WI38 (cell line): ENCODE data around the gene CDH23.

ENCODE experiments used
- H3K4me3 ChIP-seq: 2 replicates; pipeline ENCODE4 v1.5.1; 2011; ENCODE audit warnings: low read depth, mild to moderate bottlenecking, control low read depth, low read length
- CTCF ChIP-seq: IDR thresholded peaks from 2 replicates; pipeline ENCODE4 v1.5.1; 2012; ENCODE audit warnings: low read depth, mild to moderate bottlenecking, control low read depth, low read length

Gene CDH23

DNA sequence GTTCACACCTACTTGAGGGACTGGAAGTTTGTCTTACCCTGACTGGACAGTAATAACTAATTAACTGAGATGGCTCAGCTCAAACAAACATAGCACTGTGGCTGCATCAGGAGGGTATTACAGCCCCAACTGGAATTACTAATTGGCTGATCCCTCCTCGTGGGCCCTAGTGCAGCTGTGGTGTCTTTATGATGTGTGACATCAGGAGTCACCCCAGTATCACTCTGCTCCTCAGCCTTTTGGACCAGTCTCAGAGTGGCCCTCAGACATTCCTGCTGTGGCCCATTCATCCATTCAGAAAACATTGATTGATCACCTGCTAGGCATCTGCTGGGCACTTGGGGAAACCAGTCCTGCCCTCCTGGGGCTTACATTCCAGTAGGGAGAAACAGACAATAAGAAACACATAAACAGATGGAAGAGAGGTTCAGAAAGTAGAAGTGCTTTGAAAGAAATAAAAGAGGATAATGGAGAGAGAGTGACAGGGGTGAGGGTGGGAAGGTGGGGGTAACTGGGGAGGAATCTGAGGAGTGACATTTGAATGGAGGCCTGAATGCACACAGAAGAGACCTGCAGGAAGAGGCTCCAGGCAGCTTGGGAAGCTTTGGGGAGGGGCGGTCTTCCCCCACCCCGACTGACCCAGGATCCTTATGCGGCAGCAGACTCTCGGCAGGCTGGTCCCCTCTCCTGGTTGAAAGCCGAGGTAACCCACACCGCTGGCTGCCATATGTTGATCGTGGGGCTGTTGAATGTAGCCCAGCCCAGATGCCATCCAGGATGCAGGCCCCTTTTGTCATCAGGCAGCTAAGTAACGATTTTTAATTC is 209.7 kb downstream of the CDH23 start:
- TF ChIP-seq CTCF: no peak

GRCh38 chr10:71607082-71607443 is 210.3 kb downstream of the CDH23 start:
- H3K4me3 ChIP-seq: no peak overlapping the region
- TF ChIP-seq CTCF: no peak

More for the DNA sequence above, 209.7 kb downstream of the CDH23 start:
- H3K4me3 ChIP-seq: no peak overlapping the region

- H3K4me3 ChIP-seq: no peak overlapping the region
- peak; percentile 84 for TF ChIP-seq CTCF
Measured at GRCh38 chr10:71608819-71609768, 212.4 kb downstream of the CDH23 start.

DNA sequence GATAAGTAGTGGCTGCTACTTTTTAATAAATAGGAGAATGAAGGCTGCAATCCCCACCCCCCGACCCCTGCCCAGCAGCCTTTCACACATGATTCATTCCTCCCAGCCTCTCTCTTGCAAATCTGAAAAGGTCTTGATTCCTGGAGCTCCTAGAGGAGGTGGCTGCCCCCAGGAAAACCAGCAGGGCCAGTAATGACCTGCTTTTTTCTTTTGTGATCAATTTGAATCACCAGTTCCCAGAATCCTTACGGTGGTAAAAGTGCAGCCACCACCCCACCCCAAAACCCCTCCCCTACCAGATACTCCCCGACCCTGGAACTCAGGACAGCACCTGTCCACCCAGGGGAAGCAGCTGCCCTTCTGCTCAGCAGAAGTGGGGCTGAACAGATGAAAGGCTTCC is 213.9 kb downstream of the CDH23 start:
- no peak overlapping the region for H3K4me3 ChIP-seq
- no peak for TF ChIP-seq CTCF

DNA sequence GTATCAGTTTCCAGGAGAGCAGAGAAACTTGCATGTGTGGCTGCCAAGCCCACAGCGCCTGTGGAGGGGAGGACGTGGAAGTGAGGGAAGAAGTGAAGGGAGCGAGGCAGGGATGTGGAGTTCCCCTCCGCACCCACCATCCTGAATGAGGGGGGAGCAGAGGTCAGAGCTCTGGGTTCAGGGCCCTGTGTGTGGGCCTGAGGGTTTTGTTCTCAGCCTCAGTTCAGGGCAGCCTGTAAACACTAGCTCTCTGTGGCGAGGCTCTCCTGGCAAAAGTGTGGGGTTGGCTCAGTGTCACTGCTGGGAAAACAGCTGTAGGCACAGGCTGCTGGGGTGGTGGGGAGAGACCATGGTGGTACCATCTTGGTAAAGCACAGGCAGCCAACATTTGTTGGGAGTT is 214.4 kb downstream of the CDH23 start:
- no peak overlapping the region for H3K4me3 ChIP-seq
- no peak for TF ChIP-seq CTCF

- no peak for TF ChIP-seq CTCF
- no peak overlapping the region for H3K4me3 ChIP-seq
Measured at GRCh38 chr10:71611709-71612422, 215.1 kb downstream of the CDH23 start.
